ENCODE results near the gene SPAG17. TPM values are rescaled to one million over a fixed set of nuclear protein-coding genes. Genes with fewer than 3 reads are reported as not detected.

SPAG17 gene
- polyA plus RNA-seq, 1 donor (not counting 4 experiments of a cell fraction or from before 2014, with no cell fraction given), result 0.52 TPM

DNA sequence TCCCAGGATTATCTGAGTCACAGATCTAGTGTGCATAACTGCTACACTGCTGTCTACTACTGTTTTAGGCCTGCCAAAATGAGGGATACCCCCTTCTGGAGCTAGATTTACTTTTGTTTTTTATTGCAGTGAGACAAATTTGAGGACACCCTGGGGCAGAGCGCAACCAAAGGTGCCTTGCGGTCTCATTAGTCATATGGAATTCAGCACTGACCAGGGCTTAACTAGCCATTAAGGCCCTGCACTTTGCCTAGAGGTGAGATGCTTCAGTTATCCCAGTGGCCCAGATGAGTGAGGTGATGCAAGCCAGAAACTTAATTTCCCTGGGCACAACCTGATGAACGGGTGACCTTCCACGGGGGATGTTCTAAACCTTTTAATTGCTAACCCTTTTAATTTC, 998 bp upstream of the SPAG17 start:
- Histone ChIP-seq H3K79me2 (ENCODE audit: control insufficient read depth, insufficient read depth, low read length) (no peaks in the 10 kb centered on the region), H3K4me2 (ENCODE audit: control insufficient read depth, extremely low read depth, insufficient read depth, low read depth, low read length) (no peak overlapping the region), H3K36me3 (ENCODE audit: control insufficient read depth in 2 of 2, extremely low read depth in 1 of 2, insufficient read depth in 2 of 2, low read length in 2 of 2) (no peaks in the 10 kb centered on the region), H2AFZ (ENCODE audit: control insufficient read depth, low read length) (no peak overlapping the region), H3K9me3 (ENCODE audit: control insufficient read depth, low read depth, low read length) (no peaks in the 10 kb centered on the region), H3K9me1 (ENCODE audit: control insufficient read depth, extremely low read depth, insufficient read depth, low read length) (no peaks in the 10 kb centered on the region), H4K20me1 (ENCODE audit: control insufficient read depth, extremely low read depth, insufficient read depth, low read length) (no peaks in the 10 kb centered on the region), H3K27ac (ENCODE audit: control insufficient read depth, insufficient read depth, low read length) (no peak overlapping the region), H3K4me1 (ENCODE audit: control insufficient read depth, extremely low read depth, insufficient read depth, low read length) (peaks cover 4% of the 10 kb centered on the region), H3K27me3 (ENCODE audit: control insufficient read depth, extremely low read depth, insufficient read depth, low read length) (no peaks in the 10 kb centered on the region), H3K4me3 (ENCODE audit: control insufficient read depth in 2 of 3, extremely low read depth in 1 of 3, insufficient read depth in 2 of 3, low read depth in 1 of 3, low read length in 3 of 3) (no peak overlapping the region), H3K9ac (ENCODE audit: control insufficient read depth, extremely low read depth, insufficient read depth, low read length) (no peak overlapping the region)
- DNase-seq (ENCODE audit: low read depth, low spot score) (no peak), FAIRE-seq (no peak)
- dilution Hi-C loops (cut with MboI; ENCODE audit: extremely low pct_ligation_motif_present, low sequenced_read_pairs), result no loop called here
- TF ChIP-seq, protein P1, sequence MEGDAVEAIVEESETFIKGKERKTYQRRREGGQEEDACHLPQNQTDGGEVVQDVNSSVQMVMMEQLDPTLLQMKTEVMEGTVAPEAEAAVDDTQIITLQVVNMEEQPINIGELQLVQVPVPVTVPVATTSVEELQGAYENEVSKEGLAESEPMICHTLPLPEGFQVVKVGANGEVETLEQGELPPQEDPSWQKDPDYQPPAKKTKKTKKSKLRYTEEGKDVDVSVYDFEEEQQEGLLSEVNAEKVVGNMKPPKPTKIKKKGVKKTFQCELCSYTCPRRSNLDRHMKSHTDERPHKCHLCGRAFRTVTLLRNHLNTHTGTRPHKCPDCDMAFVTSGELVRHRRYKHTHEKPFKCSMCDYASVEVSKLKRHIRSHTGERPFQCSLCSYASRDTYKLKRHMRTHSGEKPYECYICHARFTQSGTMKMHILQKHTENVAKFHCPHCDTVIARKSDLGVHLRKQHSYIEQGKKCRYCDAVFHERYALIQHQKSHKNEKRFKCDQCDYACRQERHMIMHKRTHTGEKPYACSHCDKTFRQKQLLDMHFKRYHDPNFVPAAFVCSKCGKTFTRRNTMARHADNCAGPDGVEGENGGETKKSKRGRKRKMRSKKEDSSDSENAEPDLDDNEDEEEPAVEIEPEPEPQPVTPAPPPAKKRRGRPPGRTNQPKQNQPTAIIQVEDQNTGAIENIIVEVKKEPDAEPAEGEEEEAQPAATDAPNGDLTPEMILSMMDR (optimal IDR thresholded peaks at IDR 0.05 in 1 of 3, IDR thresholded peaks at IDR 0.05 in 1 of 3, conservative IDR thresholded peaks at IDR 0.05 in 1 of 3; ENCODE audit: extremely low read depth in 1 of 3, insufficient read depth in 2 of 3, low read length in 3 of 3), result no peak
- TF ChIP-seq EZH2 (IDR thresholded peaks at IDR 0.05; ENCODE audit: low read length), result no peak

DNA sequence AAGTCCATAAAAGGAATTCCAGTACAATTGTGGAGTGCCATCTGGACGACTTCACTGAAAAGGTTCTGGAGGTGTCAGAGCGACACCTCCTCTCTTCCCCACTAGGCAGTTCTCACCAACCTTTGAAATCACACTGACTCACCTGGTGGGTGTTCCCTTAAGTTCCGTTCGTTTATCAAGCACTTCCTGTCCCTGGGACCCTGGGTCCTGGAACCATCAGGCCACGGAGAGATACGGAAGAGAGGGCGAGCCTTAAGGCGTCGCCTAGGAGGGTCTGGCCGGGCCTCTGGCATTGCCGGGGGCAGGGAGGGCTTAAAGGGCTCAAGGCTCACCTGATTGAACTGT, 317 bp downstream of the SPAG17 start:
- Histone ChIP-seq H3K4me3 (ENCODE audit: control insufficient read depth in 2 of 3, extremely low read depth in 1 of 3, insufficient read depth in 2 of 3, low read depth in 1 of 3, low read length in 3 of 3) (peak overlapping the region; percentile 30 to 76 (median 40)), H3K9ac (ENCODE audit: control insufficient read depth, extremely low read depth, insufficient read depth, low read length) (peak overlapping the region; percentile 39)
- DNase-seq (ENCODE audit: low read depth, low spot score), result no peak

More for the DNA sequence above, 317 bp downstream of the SPAG17 start:
- Histone ChIP-seq H3K9me3 (ENCODE audit: control insufficient read depth, low read depth, low read length) (no peaks in the 10 kb centered on the region), H3K9me1 (ENCODE audit: control insufficient read depth, extremely low read depth, insufficient read depth, low read length) (no peaks in the 10 kb centered on the region), H3K4me1 (ENCODE audit: control insufficient read depth, extremely low read depth, insufficient read depth, low read length) (peaks cover 4% of the 10 kb centered on the region), H3K79me2 (ENCODE audit: control insufficient read depth, insufficient read depth, low read length) (no peaks in the 10 kb centered on the region), H3K27me3 (ENCODE audit: control insufficient read depth, extremely low read depth, insufficient read depth, low read length) (no peaks in the 10 kb centered on the region), H3K27ac (ENCODE audit: control insufficient read depth, insufficient read depth, low read length) (peak overlapping the region; percentile 61), H4K20me1 (ENCODE audit: control insufficient read depth, extremely low read depth, insufficient read depth, low read length) (no peaks in the 10 kb centered on the region), H3K4me2 (ENCODE audit: control insufficient read depth, extremely low read depth, insufficient read depth, low read depth, low read length) (peak overlapping the region; percentile 72), H3K36me3 (ENCODE audit: control insufficient read depth in 2 of 2, extremely low read depth in 1 of 2, insufficient read depth in 2 of 2, low read length in 2 of 2) (no peaks in the 10 kb centered on the region), H2AFZ (ENCODE audit: control insufficient read depth, low read length) (peak overlapping the region; percentile 98)
- no peak for TF ChIP-seq EZH2 (IDR thresholded peaks at IDR 0.05; ENCODE audit: low read length)
- TF ChIP-seq, protein P1 (optimal IDR thresholded peaks at IDR 0.05 in 1 of 3, IDR thresholded peaks at IDR 0.05 in 1 of 3, conservative IDR thresholded peaks at IDR 0.05 in 1 of 3; ENCODE audit: extremely low read depth in 1 of 3, insufficient read depth in 2 of 3, low read length in 3 of 3), result peak in 1 of 3 experiments; percentile 7
- FAIRE-seq, result peak; percentile 5
- dilution Hi-C loops (cut with MboI; ENCODE audit: extremely low pct_ligation_motif_present, low sequenced_read_pairs), result no loop called here
